ENCODE data around the gene KMT2A.

Gene KMT2A

DNA sequence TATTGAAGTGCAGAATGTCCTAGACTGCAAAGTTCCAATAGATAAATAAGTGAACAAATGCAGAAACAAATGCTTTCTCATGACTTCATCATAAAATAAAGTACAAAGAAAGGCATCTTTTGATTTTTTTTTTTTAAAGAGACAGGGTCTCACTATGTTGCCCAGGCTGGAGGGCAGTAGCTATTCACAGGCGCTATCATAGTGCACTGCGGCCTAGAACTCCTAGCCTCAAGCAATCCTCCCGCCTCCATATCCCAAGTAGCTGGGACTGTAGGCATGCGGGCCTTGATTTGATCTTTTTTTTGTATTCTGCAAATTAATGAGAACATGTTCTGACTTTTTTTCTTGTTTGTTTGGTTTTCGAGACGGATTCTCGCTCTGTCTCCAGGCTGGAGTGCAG, 138.3 kb downstream of the KMT2A start:
- DNase-seq (ENCODE audit: low read depth), result no peak
- peak overlapping the region; percentile 99 for H3K4me3 ChIP-seq (ENCODE audit: control insufficient read depth, low read depth, low read length)
- TF ChIP-seq, protein P1, sequence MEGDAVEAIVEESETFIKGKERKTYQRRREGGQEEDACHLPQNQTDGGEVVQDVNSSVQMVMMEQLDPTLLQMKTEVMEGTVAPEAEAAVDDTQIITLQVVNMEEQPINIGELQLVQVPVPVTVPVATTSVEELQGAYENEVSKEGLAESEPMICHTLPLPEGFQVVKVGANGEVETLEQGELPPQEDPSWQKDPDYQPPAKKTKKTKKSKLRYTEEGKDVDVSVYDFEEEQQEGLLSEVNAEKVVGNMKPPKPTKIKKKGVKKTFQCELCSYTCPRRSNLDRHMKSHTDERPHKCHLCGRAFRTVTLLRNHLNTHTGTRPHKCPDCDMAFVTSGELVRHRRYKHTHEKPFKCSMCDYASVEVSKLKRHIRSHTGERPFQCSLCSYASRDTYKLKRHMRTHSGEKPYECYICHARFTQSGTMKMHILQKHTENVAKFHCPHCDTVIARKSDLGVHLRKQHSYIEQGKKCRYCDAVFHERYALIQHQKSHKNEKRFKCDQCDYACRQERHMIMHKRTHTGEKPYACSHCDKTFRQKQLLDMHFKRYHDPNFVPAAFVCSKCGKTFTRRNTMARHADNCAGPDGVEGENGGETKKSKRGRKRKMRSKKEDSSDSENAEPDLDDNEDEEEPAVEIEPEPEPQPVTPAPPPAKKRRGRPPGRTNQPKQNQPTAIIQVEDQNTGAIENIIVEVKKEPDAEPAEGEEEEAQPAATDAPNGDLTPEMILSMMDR (IDR thresholded peaks at IDR 0.05; ENCODE audit: control insufficient read depth, insufficient read depth, low read depth, low read length, missing control alignments), result no peak

All from AG09309 (cell line).